H9 (cell line): ENCODE data around the gene SLC16A10. TPM values are rescaled to one million over a fixed set of nuclear protein-coding genes. Genes with fewer than 3 reads are reported as not detected.
"Not testable (repeated sequence)": the region's sequence is repeated elsewhere in the genome, so short reads cannot be mapped to it uniquely, and the experiment has no call there.

Source experiments
- DNase-seq: peaks from one replicate; pipeline ENCODE4 v3.0.0-alpha.2; 2017
- H2AFZ ChIP-seq: one replicate; pipeline ENCODE4 v1.6.1; 2013; ENCODE audit warnings: mild to moderate bottlenecking, low read length, control low read depth, moderate library complexity
- H2AK5ac ChIP-seq: 2 replicates; pipeline ENCODE4 v1.6.1; 2013; ENCODE audit warnings: low read length, control low read depth, mixed read lengths; ENCODE audit not compliant: insufficient read length
- H2BK120ac ChIP-seq: one replicate; pipeline ENCODE4 v1.6.1; 2013; ENCODE audit warnings: low read depth, mild to moderate bottlenecking, low read length, control low read depth, inconsistent platforms; ENCODE audit not compliant: poor library complexity, severe bottlenecking
- H2BK12ac ChIP-seq: 2 replicates; pipeline ENCODE4 v1.6.1; 2013; ENCODE audit warnings: low read length, control low read depth, mixed read lengths, low read depth; ENCODE audit not compliant: insufficient read length
- H2BK15ac ChIP-seq: 2 replicates; pipeline ENCODE4 v1.6.1; 2013; ENCODE audit warnings: low read depth, low read length, control low read depth
- H2BK20ac ChIP-seq: one replicate; pipeline ENCODE4 v1.6.1; 2013; ENCODE audit warnings: low read depth, mild to moderate bottlenecking, low read length, control low read depth, inconsistent platforms; ENCODE audit not compliant: poor library complexity, severe bottlenecking
- H2BK5ac ChIP-seq: 2 replicates; pipeline ENCODE4 v1.6.1; 2013; ENCODE audit warnings: low read length, control low read depth, mixed read lengths; ENCODE audit not compliant: insufficient read length
- H3K14ac ChIP-seq: 2 replicates; pipeline ENCODE4 v1.6.1; 2013; ENCODE audit warnings: low read length, control low read depth; ENCODE audit not compliant: insufficient read depth
- H3K18ac ChIP-seq: 2 replicates; pipeline ENCODE4 v1.6.1; 2013; ENCODE audit warnings: low read depth, mild to moderate bottlenecking, mixed read lengths, low read length, control low read depth; ENCODE audit not compliant: insufficient read length
- H3K23ac ChIP-seq: 2 replicates; pipeline ENCODE4 v1.6.1; 2013; ENCODE audit warnings: low read length, control low read depth, mixed read lengths, low read depth; ENCODE audit not compliant: insufficient read length
- H3K23me2 ChIP-seq: 2 replicates; pipeline ENCODE4 v1.6.1; 2013; ENCODE audit warnings: low read depth, mild to moderate bottlenecking, mixed read lengths, low read length, control low read depth; ENCODE audit not compliant: insufficient read length, poor library complexity, severe bottlenecking
- H3K27ac ChIP-seq: 2 replicates; pipeline ENCODE4 v1.5.1; 2013; ENCODE audit warnings: low read length, control low read depth, mixed read lengths, low read depth; ENCODE audit not compliant: insufficient read length
- H3K27me3 ChIP-seq: 2 replicates; pipeline ENCODE4 v1.6.1; 2013; ENCODE audit warnings: low read length, control low read depth, inconsistent platforms; ENCODE audit not compliant: insufficient read depth
- H3K4ac ChIP-seq: 2 replicates; pipeline ENCODE4 v1.6.1; 2013; ENCODE audit warnings: low read depth, mild to moderate bottlenecking, control low read depth, inconsistent platforms, low read length, moderate library complexity
- H3K4me1 ChIP-seq: 2 replicates; pipeline ENCODE4 v1.6.1; 2013; ENCODE audit warnings: low read length, control low read depth, inconsistent platforms; ENCODE audit not compliant: insufficient read depth
- H3K4me2 ChIP-seq: 2 replicates; pipeline ENCODE4 v1.6.1; 2013; ENCODE audit warnings: low read length, control low read depth, mixed read lengths; ENCODE audit not compliant: insufficient read length, insufficient read depth
- H3K56ac ChIP-seq: 2 replicates; pipeline ENCODE4 v1.6.1; 2013; ENCODE audit warnings: low read depth, mild to moderate bottlenecking, mixed read lengths, low read length, control low read depth; ENCODE audit not compliant: insufficient read length
- H3K79me1 ChIP-seq: 2 replicates; pipeline ENCODE4 v1.6.1; 2013; ENCODE audit warnings: low read depth, mild to moderate bottlenecking, moderate library complexity, low read length, control low read depth, inconsistent platforms; ENCODE audit not compliant: insufficient read depth, poor library complexity, severe bottlenecking
- H3K79me2 ChIP-seq: 2 replicates; pipeline ENCODE4 v1.6.1; 2013; ENCODE audit warnings: low read length, control low read depth, inconsistent platforms; ENCODE audit not compliant: insufficient read depth
- H3K9ac ChIP-seq: 2 replicates; pipeline ENCODE4 v1.6.1; 2013; ENCODE audit warnings: low read length, control low read depth, mixed read lengths; ENCODE audit not compliant: insufficient read length; ENCODE audit errors: extremely low read depth
- H3K9me3 ChIP-seq: one replicate; pipeline ENCODE4 v1.6.1; 2013; ENCODE audit warnings: low read depth, low read length, inconsistent platforms; ENCODE audit not compliant: control insufficient read depth
- H3T11ph ChIP-seq: one replicate; pipeline ENCODE4 v1.6.1; 2013; ENCODE audit warnings: mild to moderate bottlenecking, low read length, control low read depth, inconsistent platforms
- H4K20me1 ChIP-seq: one replicate; pipeline ENCODE4 v1.6.1; 2013; ENCODE audit not compliant: control insufficient read depth, insufficient read length, insufficient read depth
- H4K5ac ChIP-seq: 2 replicates; pipeline ENCODE4 v1.6.1; 2013; ENCODE audit warnings: low read depth, mild to moderate bottlenecking, mixed read lengths, low read length, control low read depth; ENCODE audit not compliant: insufficient read length
- H4K8ac ChIP-seq: replicated peaks from 2 replicates; pipeline ENCODE4 v1.6.1; 2013; ENCODE audit warnings: low read length, control low read depth, mixed read lengths, low read depth; ENCODE audit not compliant: insufficient read length
- H4K91ac ChIP-seq: 2 replicates; pipeline ENCODE4 v1.6.1; 2013; ENCODE audit warnings: low read depth, mild to moderate bottlenecking, moderate library complexity, mixed read lengths, low read length, control low read depth; ENCODE audit not compliant: insufficient read length
- H3K27ac Mint-ChIP-seq, 3 experiments: 2 replicates in 2 of 3; 3 replicates in 1 of 3; pipeline ENCODE4 v1.8.0; 2020 to 2021; ENCODE audit warnings: mixed read lengths in 3 of 3, mild to moderate bottlenecking in 1 of 3, moderate library complexity in 1 of 3
- H3K27me3 Mint-ChIP-seq: 2 replicates; pipeline ENCODE4 v1.8.0; 2021; ENCODE audit warnings: low read depth, mild to moderate bottlenecking, moderate library complexity, mixed read lengths
- H3K36me3 Mint-ChIP-seq, 3 experiments: 2 replicates in 2 of 3; 3 replicates in 1 of 3; pipeline ENCODE4 v1.8.0; 2020 to 2021; ENCODE audit warnings: low read depth in 3 of 3, mixed read lengths in 3 of 3; ENCODE audit not compliant: insufficient read depth in 1 of 3
- H3K4me1 Mint-ChIP-seq, 2 experiments: 2 replicates each; pipeline ENCODE4 v1.8.0; 2020; ENCODE audit warnings: mixed read lengths in 2 of 2
- H3K4me3 Mint-ChIP-seq, 2 experiments: 2 replicates in 1 of 2; 3 replicates in 1 of 2; pipeline ENCODE4 v1.8.0; 2020 to 2021; ENCODE audit warnings: mild to moderate bottlenecking in 2 of 2, mixed read lengths in 2 of 2, moderate library complexity in 1 of 2
- H3K9me3 Mint-ChIP-seq, 2 experiments: 2 replicates in 1 of 2; 3 replicates in 1 of 2; pipeline ENCODE4 v1.8.0; 2020; ENCODE audit warnings: mild to moderate bottlenecking in 2 of 2, mixed read lengths in 2 of 2, moderate library complexity in 1 of 2
- WGBS: extraction: QIAGEN DNeasy Blood & Tissue Kit; methylation state at CpG from one replicate; pipeline ENCODE4 v1.1.7; 2013; ENCODE audit warnings: missing lambda C conversion rate, low lambda C conversion rate, mixed read lengths; ENCODE audit not compliant: insufficient read length; ENCODE audit errors: extremely low coverage; 5-methylcytosine and 5-hydroxymethylcytosine counted together
- total RNA-seq: library from RNA; stranded (reverse); gene quantifications from 2 replicates; pipeline ENCODE4 v1.2.1, GENCODE V29; 2021

The SLC16A10 gene
- total RNA-seq, 1 experiment from 2014 or later: 11.4 TPM

DNA sequence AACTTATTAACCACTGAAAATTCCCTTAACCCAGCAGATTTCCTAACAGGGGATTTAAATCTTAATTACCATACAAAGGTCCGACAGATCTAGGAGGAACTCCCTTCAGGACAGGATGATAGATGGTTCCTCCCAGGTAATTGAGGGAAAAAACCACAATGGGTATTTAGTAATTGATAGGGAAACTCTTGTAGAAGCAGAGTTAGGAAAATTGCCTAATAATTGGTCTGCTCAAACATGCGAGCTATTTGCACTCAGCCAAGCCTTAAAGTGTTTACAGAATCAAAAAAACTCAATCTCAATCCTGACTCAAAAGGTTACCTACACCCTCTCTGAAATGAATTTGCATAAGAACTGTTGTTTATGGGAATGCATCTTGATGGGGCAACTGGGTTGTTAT lies 45.4 kb downstream of the SLC16A10 start:
- not testable (repeated sequence) for H3K9me3 Mint-ChIP-seq

DNA sequence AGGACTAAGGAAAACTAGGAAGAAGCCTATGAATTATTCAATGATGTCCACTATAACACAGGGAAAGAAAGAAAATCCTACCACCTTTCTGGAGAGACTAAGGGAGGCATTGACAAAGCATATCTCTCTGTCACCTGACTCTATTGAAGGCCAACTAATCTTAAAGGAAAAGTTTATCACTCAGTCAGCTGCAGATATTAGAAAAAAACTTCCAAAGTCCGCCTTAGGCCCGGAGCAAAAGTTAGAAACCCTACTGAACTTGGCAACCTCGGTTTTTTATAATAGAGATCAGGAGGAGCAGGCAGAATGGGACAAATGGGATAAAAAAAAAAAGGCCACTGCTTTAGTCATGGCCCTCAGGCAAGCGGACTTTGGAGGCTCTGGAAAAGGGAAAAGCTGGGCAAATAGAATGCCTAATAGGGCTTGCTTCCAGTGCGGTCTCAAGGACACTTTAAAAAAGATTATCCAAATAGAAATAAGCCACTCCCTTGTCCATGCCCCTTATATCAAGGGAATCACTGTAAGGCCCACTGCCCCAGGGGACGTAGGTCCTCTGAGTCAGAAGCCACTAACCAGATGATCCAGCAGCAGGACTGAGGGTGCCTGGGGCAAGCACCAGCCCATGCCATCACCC lies 47.0 kb downstream of the SLC16A10 start:
- H4K91ac ChIP-seq, H4K20me1 ChIP-seq, H3K9me3 Mint-ChIP-seq, H3K14ac ChIP-seq, H4K8ac ChIP-seq, H2BK20ac ChIP-seq, H2BK12ac ChIP-seq, H3K9ac ChIP-seq, H4K5ac ChIP-seq, H2AK5ac ChIP-seq, H3K4me1 ChIP-seq, H3K23me2 ChIP-seq, H3K79me2 ChIP-seq, H3K27ac ChIP-seq, H3K4me2 ChIP-seq, H3K18ac ChIP-seq, H3K79me1 ChIP-seq, H2BK15ac ChIP-seq, H3K27me3 ChIP-seq, H2BK5ac ChIP-seq, H3K56ac ChIP-seq, H3K4ac ChIP-seq, DNase-seq, H2BK120ac ChIP-seq, H2AFZ ChIP-seq, H3K27me3 Mint-ChIP-seq, H3T11ph ChIP-seq, H3K36me3 Mint-ChIP-seq, H3K4me3 Mint-ChIP-seq, H3K23ac ChIP-seq, H3K9me3 ChIP-seq: not testable (repeated sequence)
- no CpG with 5 or more reads among the region's 6 CpGs for WGBS
- Mint-ChIP-seq H3K4me1 (peaks cover 14 to 16% of the 10 kb centered on the region in 2 experiments), H3K27ac (peak overlapping the region in 1 of 3 experiments; percentile 8; a peak in 1 of 7 replicates)

More for the DNA sequence above, 45.4 kb downstream of the SLC16A10 start:
- not testable (repeated sequence) for H3K4me2 ChIP-seq, H3K27ac ChIP-seq, H3K18ac ChIP-seq, H3K23me2 ChIP-seq, H2BK5ac ChIP-seq, H4K5ac ChIP-seq, H3K9me3 ChIP-seq, H2AFZ ChIP-seq, H3K56ac ChIP-seq, H3K9ac ChIP-seq, H2AK5ac ChIP-seq, H3K23ac ChIP-seq, H3K79me1 ChIP-seq, H2BK20ac ChIP-seq, H3K79me2 ChIP-seq, H3K27me3 Mint-ChIP-seq, H2BK15ac ChIP-seq, H3K27me3 ChIP-seq, H3K4me3 Mint-ChIP-seq, H2BK120ac ChIP-seq, H4K20me1 ChIP-seq, DNase-seq, H3K4ac ChIP-seq, H3T11ph ChIP-seq, H4K8ac ChIP-seq, H2BK12ac ChIP-seq, H3K36me3 Mint-ChIP-seq, H3K27ac Mint-ChIP-seq, H4K91ac ChIP-seq, H3K4me1 ChIP-seq, H3K14ac ChIP-seq
- no CpG with 5 or more reads among the region's 2 CpGs for WGBS
- peaks cover 14 to 16% of the 10 kb centered on the region in 2 experiments for H3K4me1 Mint-ChIP-seq
